Neural cell (in vitro differentiated cells): Measurements from ENCODE around the gene SRGAP3. TPM values are rescaled to one million over a fixed set of nuclear protein-coding genes. Genes with fewer than 3 reads are reported as not detected.

ENCODE experiments used
- H2AFZ ChIP-seq: fragments of 200-600, 300-800 bp; sonication (generic), shearing (Covaris generic); 2 replicates; pipeline ENCODE4 v1.6.0; 2014; ENCODE audit warnings: low read depth, mild to moderate bottlenecking, antibody characterized with exemption, low read length, moderate library complexity
- H3F3A ChIP-seq: fragments of 200-600 bp; shearing (Covaris generic); 2 replicates; pipeline ENCODE4 v1.6.1; 2016; ENCODE audit warnings: mild to moderate bottlenecking, moderate library complexity, mixed read lengths, antibody characterized with exemption, low read length; ENCODE audit not compliant: insufficient read depth, poor library complexity, severe bottlenecking
- H3K27ac ChIP-seq: fragments of 200-600, 300-800 bp; sonication (generic), shearing (Covaris generic); 2 replicates; pipeline ENCODE4 v1.5.1; 2014; ENCODE audit warnings: mild to moderate bottlenecking, low read length, moderate library complexity
- H3K27me3 ChIP-seq: fragments of 300-800, 200-600 bp; sonication (generic), shearing (Covaris generic); 2 replicates; pipeline ENCODE4 v1.6.0; 2014; ENCODE audit warnings: mild to moderate bottlenecking, low read depth, low read length, moderate library complexity; ENCODE audit not compliant: insufficient read depth
- H3K36me3 ChIP-seq: fragments of 300-800, 200-600 bp; sonication (generic), shearing (Covaris generic); 2 replicates; pipeline ENCODE4 v1.5.1; 2014; ENCODE audit warnings: mild to moderate bottlenecking, antibody characterized with exemption, low read length, moderate library complexity; ENCODE audit not compliant: insufficient read depth
- H3K4me2 ChIP-seq: fragments of 300-800, 200-600 bp; sonication (generic), shearing (Covaris generic); 2 replicates; pipeline ENCODE4 v1.6.0; 2014; ENCODE audit warnings: mild to moderate bottlenecking, low read length
- H3K4me3 ChIP-seq: fragments of 300-800, 200-600 bp; sonication (generic), shearing (Covaris generic); 2 replicates; pipeline ENCODE4 v1.5.1; 2014; ENCODE audit warnings: mild to moderate bottlenecking, low read length, moderate library complexity
- H3K79me2 ChIP-seq: fragments of 200-600 bp; shearing (Covaris generic); replicated peaks from 2 replicates; pipeline ENCODE4 v1.6.0; 2014; ENCODE audit warnings: mild to moderate bottlenecking, low read length, moderate library complexity; ENCODE audit not compliant: insufficient read depth
- H3K9ac ChIP-seq: fragments of 300-800, 200-600 bp; sonication (generic), shearing (Covaris generic); 2 replicates; pipeline ENCODE4 v1.6.1; 2016; ENCODE audit warnings: mild to moderate bottlenecking, low read length, mixed read lengths
- H3K9me2 ChIP-seq: fragments of 200-600 bp; shearing (Covaris generic); 2 replicates; pipeline ENCODE4 v1.6.1; 2016; ENCODE audit warnings: mild to moderate bottlenecking, low read length, mixed read lengths; ENCODE audit not compliant: insufficient read depth
- H3K9me3 ChIP-seq: fragments of 200-600, 300-800 bp; sonication (generic), shearing (Covaris generic); 2 replicates; pipeline ENCODE4 v1.6.1; 2016; ENCODE audit warnings: mild to moderate bottlenecking, mixed run types, low read length, moderate library complexity, mixed read lengths
- H4K20me1 ChIP-seq: fragments of 200-600 bp; shearing (Covaris generic); 2 replicates; pipeline ENCODE4 v1.6.1; 2016; ENCODE audit warnings: mild to moderate bottlenecking, mixed run types; ENCODE audit not compliant: insufficient read depth
- CTCF ChIP-seq: fragments of 450-650 bp; IDR thresholded peaks from 2 replicates; pipeline ENCODE4 v1.5.1; 2014; ENCODE audit warnings: antibody characterized with exemption, mild to moderate bottlenecking, moderate library complexity; ENCODE audit not compliant: poor library complexity, severe bottlenecking
- EP300 ChIP-seq: fragments of 450-650 bp; conservative IDR thresholded peaks from 2 replicates; pipeline ENCODE4 v1.6.1; 2014; ENCODE audit warnings: antibody characterized with exemption, mild to moderate bottlenecking, moderate library complexity; ENCODE audit not compliant: poor library complexity, severe bottlenecking
- EZH2 ChIP-seq: fragments of 200-600, 300-800 bp; shearing (Covaris generic), sonication (generic); IDR thresholded peaks from 2 replicates; pipeline ENCODE4 v1.6.1; 2014; ENCODE audit warnings: antibody characterized with exemption, low read length, borderline replicate concordance, mild to moderate bottlenecking; ENCODE audit not compliant: insufficient read depth, poor library complexity, severe bottlenecking
- MXI1 ChIP-seq: fragments of 450-650 bp; conservative IDR thresholded peaks from 2 replicates; pipeline ENCODE4 v1.6.1; 2014; ENCODE audit warnings: antibody characterized with exemption, mild to moderate bottlenecking; ENCODE audit not compliant: poor library complexity, severe bottlenecking
- POLR2AphosphoS5 ChIP-seq: IDR thresholded peaks from 2 replicates; pipeline ENCODE4 v1.6.1; 2012
- RAD21 ChIP-seq: fragments of 450-650 bp; conservative IDR thresholded peaks from 2 replicates; pipeline ENCODE4 v1.6.1; 2014; ENCODE audit warnings: antibody characterized with exemption, mild to moderate bottlenecking, moderate library complexity
- REST ChIP-seq: IDR thresholded peaks from 2 replicates; pipeline ENCODE4 v1.6.1; 2012; ENCODE audit warnings: borderline replicate concordance
- SMC3 ChIP-seq: fragments of 450-650 bp; conservative IDR thresholded peaks from 2 replicates; pipeline ENCODE4 v1.6.1; 2014; ENCODE audit warnings: antibody characterized with exemption, mild to moderate bottlenecking, moderate library complexity; ENCODE audit not compliant: poor library complexity
- TAF1 ChIP-seq: IDR thresholded peaks from 2 replicates; pipeline ENCODE4 v1.6.1; 2012; ENCODE audit warnings: low read depth
- polyA plus RNA-seq: library from polyadenylated mRNA; depleted of rRNA; stranded (reverse); fragments of >200 nt; gene quantifications from 2 replicates; pipeline ENCODE4 v1.2.3, GENCODE V29; 2014

SRGAP3 gene
- polyA plus RNA-seq, 1 donor from 2014 or later = 31.5 TPM

- no peak for TF ChIP-seq MXI1
- TF ChIP-seq EZH2 = no peak
- no peak for TF ChIP-seq TAF1
- TF ChIP-seq CTCF = no peak
- TF ChIP-seq RAD21 = no peak
- no peak for TF ChIP-seq POLR2AphosphoS5
- no peaks in the 10 kb centered on the region for H3F3A ChIP-seq
- H3K9me3 ChIP-seq = no peaks in the 10 kb centered on the region
- H3K36me3 ChIP-seq = peaks cover 18% of the 10 kb centered on the region
- H3K9ac ChIP-seq = no peak overlapping the region
- no peak overlapping the region for H2AFZ ChIP-seq
- no peak overlapping the region for H3K4me3 ChIP-seq
- no peaks in the 10 kb centered on the region for H3K27me3 ChIP-seq
- no peaks in the 10 kb centered on the region for H3K79me2 ChIP-seq
- H3K9me2 ChIP-seq = no peaks in the 10 kb centered on the region
- H4K20me1 ChIP-seq = no peaks in the 10 kb centered on the region
- no peak overlapping the region for H3K4me2 ChIP-seq
- no peak overlapping the region for H3K27ac ChIP-seq
Observed at GRCh38 chr3:8988791-8989558, 260.5 kb downstream of the SRGAP3 start.

GRCh38 chr3:8988384-8988655, 261.1 kb downstream of the SRGAP3 start:
- no peak overlapping the region for H2AFZ ChIP-seq
- H3K79me2 ChIP-seq = no peaks in the 10 kb centered on the region
- no peak overlapping the region for H3K9ac ChIP-seq
- no peak overlapping the region for H3K4me3 ChIP-seq
- no peaks in the 10 kb centered on the region for H3K27me3 ChIP-seq
- TF ChIP-seq POLR2AphosphoS5 = no peak
- TF ChIP-seq MXI1 = no peak
- no peak for TF ChIP-seq REST
- TF ChIP-seq SMC3 = no peak
- TF ChIP-seq CTCF = no peak
- TF ChIP-seq EZH2 = no peak
- no peak for TF ChIP-seq TAF1
- no peak for TF ChIP-seq EP300
- no peak for TF ChIP-seq RAD21
- H4K20me1 ChIP-seq = no peaks in the 10 kb centered on the region
- H3K27ac ChIP-seq = no peak overlapping the region
- no peak overlapping the region for H3K4me2 ChIP-seq
- H3K9me2 ChIP-seq = no peaks in the 10 kb centered on the region
- peaks cover 18% of the 10 kb centered on the region for H3K36me3 ChIP-seq
- no peaks in the 10 kb centered on the region for H3K9me3 ChIP-seq
- no peaks in the 10 kb centered on the region for H3F3A ChIP-seq
